Naive thymus-derived CD4-positive, alpha-beta T cell (primary cell): ENCODE results near the gene CYP2C8. TPM values are rescaled to one million over a fixed set of nuclear protein-coding genes. Genes with fewer than 3 reads are reported as not detected.
"Not testable (repeated sequence)": the region's sequence is repeated elsewhere in the genome, so short reads cannot be mapped to it uniquely, and the experiment has no call there.

Experiments
- ATAC-seq: fragments of 150-1000 bp; cut with Tn5 transposase; 2 replicates; pipeline ENCODE4 v1.10.0; 2021; ENCODE audit warnings: mild to moderate bottlenecking, moderate library complexity
- CTCF ChIA-PET: fragments of 350-600 bp; sonication (Branson Sonifier 250); formaldehyde crosslinking; loops from one replicate; lab custom pipeline; 2021; ENCODE audit warnings: antibody characterized with exemption; lab: Charles Lee
- POLR2A ChIA-PET: fragments of 350-600 bp; sonication (Branson Sonifier 250); formaldehyde crosslinking; loops from one replicate; lab custom pipeline; 2021; ENCODE audit warnings: antibody characterized with exemption, inconsistent platforms; lab: Charles Lee
- DNase-seq, 9 donors: peaks; one replicate each; pipeline versions ENCODE4 v3.0.0 to v3.0.0-alpha.2; 2020 to 2022; ENCODE audit warnings: mixed read lengths in 1 of 9
- H3K27ac ChIP-seq: one replicate; pipeline ENCODE4 v1.7.0; 2013; ENCODE audit warnings: mild to moderate bottlenecking, low read depth, low read length, moderate library complexity
- H3K27me3 ChIP-seq, 2 donors: one replicate each; pipeline ENCODE4 v1.7.0; 2013; ENCODE audit warnings: low read length in 2 of 2, mild to moderate bottlenecking in 2 of 2, moderate library complexity in 2 of 2; ENCODE audit not compliant: control insufficient read depth in 2 of 2, insufficient read depth in 2 of 2
- H3K36me3 ChIP-seq, 3 experiments: 1 replicate in 2 of 3; 2 replicates in 1 of 3; pipeline ENCODE4 v1.7.0; 2013; ENCODE audit warnings: low read length in 3 of 3, mild to moderate bottlenecking in 3 of 3, moderate library complexity in 1 of 3; ENCODE audit not compliant: insufficient read depth in 3 of 3, control insufficient read depth in 2 of 3
- H3K4me1 ChIP-seq, 2 donors: one replicate each; pipeline ENCODE4 v1.7.0; 2013; ENCODE audit warnings: low read length in 2 of 2, mild to moderate bottlenecking in 2 of 2, moderate library complexity in 1 of 2; ENCODE audit not compliant: control insufficient read depth in 2 of 2, insufficient read depth in 2 of 2
- H3K4me3 ChIP-seq: 2 replicates; pipeline ENCODE4 v1.7.0; 2013; ENCODE audit warnings: mild to moderate bottlenecking, low read length
- H3K9me3 ChIP-seq, 3 experiments: 1 replicate in 2 of 3; 2 replicates in 1 of 3; pipeline ENCODE4 v1.7.0; 2013; ENCODE audit warnings: low read length in 3 of 3; ENCODE audit not compliant: control insufficient read depth in 2 of 3
- H3K27ac Mint-ChIP-seq, 9 donors: one replicate each; pipeline ENCODE4 v1.8.0; 2020 to 2022; ENCODE audit warnings: mixed read lengths in 9 of 9, mild to moderate bottlenecking in 8 of 9, moderate library complexity in 5 of 9, inconsistent platforms in 2 of 9
- H3K27me3 Mint-ChIP-seq, 5 donors: one replicate each; pipeline ENCODE4 v1.8.0; 2021 to 2022; ENCODE audit warnings: mixed read lengths in 5 of 5, mild to moderate bottlenecking in 1 of 5
- H3K36me3 Mint-ChIP-seq, 5 donors: one replicate each; pipeline ENCODE4 v1.8.0; 2020 to 2022; ENCODE audit warnings: mixed read lengths in 5 of 5, mild to moderate bottlenecking in 3 of 5, inconsistent platforms in 1 of 5
- H3K4me1 Mint-ChIP-seq, 7 donors: one replicate each; pipeline ENCODE4 v1.8.0; 2020 to 2022; ENCODE audit warnings: mixed read lengths in 7 of 7, mild to moderate bottlenecking in 3 of 7, inconsistent platforms in 1 of 7
- H3K4me3 Mint-ChIP-seq, 10 donors: one replicate each; pipeline ENCODE4 v1.8.0; 2020 to 2022; ENCODE audit warnings: mild to moderate bottlenecking in 10 of 10, mixed read lengths in 10 of 10, moderate library complexity in 6 of 10, inconsistent platforms in 2 of 10
- H3K9me3 Mint-ChIP-seq, 11 donors: one replicate each; pipeline ENCODE4 v1.8.0; 2020 to 2022; ENCODE audit warnings: mixed read lengths in 11 of 11, mild to moderate bottlenecking in 4 of 11, inconsistent platforms in 1 of 11, moderate library complexity in 1 of 11
- intact Hi-C, 2 donors: fragments of 100-400 bp; cut with micrococcal nuclease; formaldehyde crosslinking; loops; one replicate each; pipeline ENCODE4 v1.15.1; 2023
- polyA plus RNA-seq, 2 donors: library from polyadenylated mRNA; unstranded; fragments of 300-500 nt; fragmentation: Illumina TruSeq; gene quantifications; one replicate each; pipeline ENCODE4 v1.2.3, GENCODE V29; 2021
- total RNA-seq, 6 experiments: library from RNA in 5 of 6; stranded (reverse) in 5 of 6; gene quantifications; 1 replicate in 5 of 6; 2 replicates in 1 of 6; pipeline ENCODE4 v1.2.3 and lab custom pipeline; 2021 to 2026

Gene CYP2C8
- total RNA-seq (under 1 TPM in 2 of 5 experiments, not detected in 3; 0.19 to 0.32 TPM), polyA plus RNA-seq (not detected), total RNA-seq (lab: John Stamatoyannopoulos, UW) (0.54 reads per million)

GRCh38 chr10:95069286-95069685 lies at the start of gene CYP2C8:
Gene CYP2C8 (minus strand): TSS chr10:95069497. CDS start chr10:95069402, 95 bp downstream.
- Histone ChIP-seq H3K9me3 (no peaks in the 10 kb centered on the region), H3K4me3 (no peak within 1 kb of the TSS), H3K4me1 (no peaks in the 10 kb centered on the region), H3K36me3 (no peaks in the 10 kb centered on the region), H3K27me3 (no peaks in the 10 kb centered on the region), H3K27ac (no peak within 1 kb of the TSS)
- DNase-seq (no peak), ATAC-seq (no peak)
- Mint-ChIP-seq H3K9me3 (peaks cover 0 to 6% (median 1%) of the 10 kb centered on the region in 11 donors), H3K27me3 (no peaks in the 10 kb centered on the region), H3K36me3 (no peaks in the 10 kb centered on the region), H3K27ac (no peak within 1 kb of the TSS), H3K4me1 (no peaks in the 10 kb centered on the region), H3K4me3 (no peak within 1 kb of the TSS)
- intact Hi-C loops, result no loop called here
- ChIA-PET CTCF (no interaction called here), POLR2A (no interaction called here)

GRCh38 chr10:95116869-95117269 lies 47.6 kb upstream of the CYP2C8 start:
- H3K36me3 Mint-ChIP-seq, result peaks cover 0 to 10% (median 0%) of the 10 kb centered on the region in 5 donors
- intact Hi-C loops, result no loop called here
- peaks cover 2 to 54% (median 25%) of the 10 kb centered on the region in 11 donors for H3K9me3 Mint-ChIP-seq
- H3K4me3 Mint-ChIP-seq, result no peak overlapping the region
- DNase-seq, result no peak
- no peak overlapping the region for H3K27ac Mint-ChIP-seq
- no peak for ATAC-seq
- peaks cover 0 to 17% (median 4%) of the 10 kb centered on the region in 5 donors for H3K27me3 Mint-ChIP-seq
- Histone ChIP-seq H3K4me3 (no peak overlapping the region), H3K9me3 (no peaks in the 10 kb centered on the region), H3K4me1 (no peaks in the 10 kb centered on the region), H3K36me3 (no peaks in the 10 kb centered on the region), H3K27me3 (no peaks in the 10 kb centered on the region), H3K27ac (no peak overlapping the region)
- no peaks in the 10 kb centered on the region for H3K4me1 Mint-ChIP-seq
- ChIA-PET CTCF (no interaction called here), POLR2A (no interaction called here)

- H3K27ac ChIP-seq, POLR2A ChIA-PET, H3K4me3 ChIP-seq, H3K4me3 Mint-ChIP-seq, DNase-seq, H3K27me3 ChIP-seq, ATAC-seq, H3K4me1 Mint-ChIP-seq, CTCF ChIA-PET, H3K27ac Mint-ChIP-seq, H3K27me3 Mint-ChIP-seq, intact Hi-C loops, H3K4me1 ChIP-seq, H3K36me3 Mint-ChIP-seq, H3K9me3 ChIP-seq, H3K36me3 ChIP-seq: not testable (repeated sequence)
- H3K9me3 Mint-ChIP-seq, result peaks cover 3 to 39% (median 14%) of the 10 kb centered on the region in 11 donors
Measured at GRCh38 chr10:95110823-95111222, 41.5 kb upstream of the CYP2C8 start.

- CTCF ChIA-PET, result no interaction called here
- no peak overlapping the region for H3K27ac Mint-ChIP-seq
- no peaks in the 10 kb centered on the region for H3K27me3 Mint-ChIP-seq
Measured at GRCh38 chr10:95097805-95098204, 28.5 kb upstream of the CYP2C8 start.

GRCh38 chr10:95096143-95096542 lies 26.8 kb upstream of the CYP2C8 start:
- ChIA-PET CTCF (no interaction called here), POLR2A (no interaction called here)
- Mint-ChIP-seq H3K9me3 (peaks cover 0 to 5% (median 1%) of the 10 kb centered on the region in 11 donors), H3K4me1 (no peaks in the 10 kb centered on the region), H3K4me3 (no peak overlapping the region), H3K27ac (no peak overlapping the region), H3K36me3 (no peaks in the 10 kb centered on the region), H3K27me3 (no peaks in the 10 kb centered on the region)
- Histone ChIP-seq H3K27me3 (no peaks in the 10 kb centered on the region), H3K27ac (no peak overlapping the region), H3K4me1 (no peaks in the 10 kb centered on the region), H3K36me3 (no peaks in the 10 kb centered on the region), H3K9me3 (no peaks in the 10 kb centered on the region), H3K4me3 (no peak overlapping the region)
- ATAC-seq, result no peak
- DNase-seq, result no peak
- intact Hi-C loops, result no loop called here

More at GRCh38 chr10:95097805-95098204, 28.5 kb upstream of the CYP2C8 start:
- Histone ChIP-seq H3K27ac (no peak overlapping the region), H3K4me1 (no peaks in the 10 kb centered on the region), H3K9me3 (no peaks in the 10 kb centered on the region), H3K4me3 (no peak overlapping the region), H3K27me3 (no peaks in the 10 kb centered on the region), H3K36me3 (no peaks in the 10 kb centered on the region)
- no peaks in the 10 kb centered on the region for H3K36me3 Mint-ChIP-seq
- H3K4me1 Mint-ChIP-seq, result no peaks in the 10 kb centered on the region
- intact Hi-C loops, result no loop called here
- DNase-seq (no peak), ATAC-seq (no peak)
- no peak overlapping the region for H3K4me3 Mint-ChIP-seq
- POLR2A ChIA-PET, result no interaction called here
- peaks cover 0 to 11% (median 0%) of the 10 kb centered on the region in 11 donors for H3K9me3 Mint-ChIP-seq

GRCh38 chr10:95079626-95080025 lies 10.3 kb upstream of the CYP2C8 start:
- H3K27me3 ChIP-seq, H3K36me3 Mint-ChIP-seq, intact Hi-C loops, H3K4me1 Mint-ChIP-seq, H3K4me3 ChIP-seq, H3K9me3 ChIP-seq, H3K36me3 ChIP-seq, CTCF ChIA-PET, H3K27me3 Mint-ChIP-seq, H3K4me3 Mint-ChIP-seq, DNase-seq, H3K27ac Mint-ChIP-seq, H3K4me1 ChIP-seq, H3K27ac ChIP-seq, POLR2A ChIA-PET, ATAC-seq: not testable (repeated sequence)
- H3K9me3 Mint-ChIP-seq, result peaks cover 0 to 21% (median 7%) of the 10 kb centered on the region in 11 donors

GRCh38 chr10:95077556-95077955 lies 8.3 kb upstream of the CYP2C8 start:
- Histone ChIP-seq H3K4me3 (no peak overlapping the region), H3K27ac (no peak overlapping the region), H3K27me3 (no peaks in the 10 kb centered on the region), H3K4me1 (no peaks in the 10 kb centered on the region), H3K36me3 (no peaks in the 10 kb centered on the region), H3K9me3 (no peaks in the 10 kb centered on the region)
- intact Hi-C loops, result no loop called here
- peaks cover 0 to 17% (median 7%) of the 10 kb centered on the region in 11 donors for H3K9me3 Mint-ChIP-seq
- no peak for DNase-seq
- H3K36me3 Mint-ChIP-seq, result peaks cover 0 to 6% (median 0%) of the 10 kb centered on the region in 5 donors
- ChIA-PET POLR2A (no interaction called here), CTCF (no interaction called here)
- no peak overlapping the region for H3K27ac Mint-ChIP-seq
- no peak overlapping the region for H3K4me3 Mint-ChIP-seq
- H3K27me3 Mint-ChIP-seq, result peaks cover 0 to 9% (median 5%) of the 10 kb centered on the region in 5 donors
- ATAC-seq, result no peak
- H3K4me1 Mint-ChIP-seq, result no peaks in the 10 kb centered on the region
